Neuron (in vitro differentiated cells): ENCODE data around the gene BMP4.

Experiments used
- H2AFZ ChIP-seq: one replicate; pipeline ENCODE4 v1.6.1; 2013; ENCODE audit warnings: low read depth, mild to moderate bottlenecking, inconsistent platforms, low read length, moderate library complexity
- H3K27me3 ChIP-seq: one replicate; pipeline ENCODE4 v1.6.1; 2013; ENCODE audit warnings: low read length; ENCODE audit not compliant: insufficient read depth
- H3K36me3 ChIP-seq: one replicate; pipeline ENCODE4 v1.6.1; 2013; ENCODE audit warnings: low read length; ENCODE audit not compliant: insufficient read depth
- H3K4me1 ChIP-seq: one replicate; pipeline ENCODE4 v1.6.1; 2013; ENCODE audit warnings: low read length; ENCODE audit not compliant: insufficient read depth
- H3K4me3 ChIP-seq: 2 replicates; pipeline ENCODE4 v1.5.1; 2013; ENCODE audit warnings: mild to moderate bottlenecking, low read length, moderate library complexity
- H3K9me3 ChIP-seq: one replicate; pipeline ENCODE4 v1.6.1; 2013; ENCODE audit warnings: low read length

BMP4 gene

GRCh38 chr14:53979747-53980642 is 23.4 kb upstream of the BMP4 start:
- peaks cover 8% of the 10 kb centered on the region for H3K4me1 ChIP-seq
- no peak overlapping the region for H3K4me3 ChIP-seq
- H3K36me3 ChIP-seq, result no peaks in the 10 kb centered on the region
- H3K9me3 ChIP-seq, result no peaks in the 10 kb centered on the region
- no peak overlapping the region for H2AFZ ChIP-seq
- H3K27me3 ChIP-seq, result no peaks in the 10 kb centered on the region

- H3K36me3 ChIP-seq, result no peaks in the 10 kb centered on the region
- H3K9me3 ChIP-seq, result no peaks in the 10 kb centered on the region
- no peaks in the 10 kb centered on the region for H3K27me3 ChIP-seq
- H3K4me3 ChIP-seq, result no peak overlapping the region
- peaks cover 8% of the 10 kb centered on the region for H3K4me1 ChIP-seq
- no peak overlapping the region for H2AFZ ChIP-seq
These were observed 22.6 kb upstream of the BMP4 start for GRCh38 chr14:53979113-53979681.

GRCh38 chr14:53978194-53978593 is 21.6 kb upstream of the BMP4 start:
- H2AFZ ChIP-seq, result no peak overlapping the region
- H3K36me3 ChIP-seq, result no peaks in the 10 kb centered on the region
- no peak overlapping the region for H3K4me3 ChIP-seq
- H3K4me1 ChIP-seq, result peaks cover 8% of the 10 kb centered on the region
- H3K27me3 ChIP-seq, result no peaks in the 10 kb centered on the region
- no peaks in the 10 kb centered on the region for H3K9me3 ChIP-seq

- H3K36me3 ChIP-seq, result no peaks in the 10 kb centered on the region
- H3K4me3 ChIP-seq, result no peak overlapping the region
- no peak overlapping the region for H2AFZ ChIP-seq
- H3K4me1 ChIP-seq, result peaks cover 8% of the 10 kb centered on the region
- no peaks in the 10 kb centered on the region for H3K27me3 ChIP-seq
- H3K9me3 ChIP-seq, result no peaks in the 10 kb centered on the region
These were observed 18.8 kb upstream of the BMP4 start for GRCh38 chr14:53975444-53975843.

GRCh38 chr14:53971521-53971920 is 14.9 kb upstream of the BMP4 start:
- H3K4me1 ChIP-seq, result no peaks in the 10 kb centered on the region
- no peaks in the 10 kb centered on the region for H3K36me3 ChIP-seq
- no peaks in the 10 kb centered on the region for H3K9me3 ChIP-seq
- no peak overlapping the region for H3K4me3 ChIP-seq
- H3K27me3 ChIP-seq, result no peaks in the 10 kb centered on the region
- H2AFZ ChIP-seq, result no peak overlapping the region

GRCh38 chr14:53969326-53969725 is 12.7 kb upstream of the BMP4 start:
- Histone ChIP-seq H3K4me3 (no peak overlapping the region), H3K36me3 (no peaks in the 10 kb centered on the region), H2AFZ (no peak overlapping the region), H3K4me1 (no peaks in the 10 kb centered on the region), H3K9me3 (no peaks in the 10 kb centered on the region), H3K27me3 (peaks cover 20% of the 10 kb centered on the region)

GRCh38 chr14:53968726-53969125 is 12.1 kb upstream of the BMP4 start:
- Histone ChIP-seq H3K9me3 (no peaks in the 10 kb centered on the region), H3K27me3 (peaks cover 26% of the 10 kb centered on the region), H3K4me1 (no peaks in the 10 kb centered on the region), H3K4me3 (no peak overlapping the region), H2AFZ (no peak overlapping the region), H3K36me3 (no peaks in the 10 kb centered on the region)

- Histone ChIP-seq H3K36me3 (no peaks in the 10 kb centered on the region), H3K4me1 (no peaks in the 10 kb centered on the region), H2AFZ (no peak overlapping the region), H3K27me3 (peaks cover 38% of the 10 kb centered on the region), H3K9me3 (no peaks in the 10 kb centered on the region), H3K4me3 (no peak overlapping the region)
These were observed 11.0 kb upstream of the BMP4 start for GRCh38 chr14:53967606-53968005.

GRCh38 chr14:53964249-53964648 is 7.6 kb upstream of the BMP4 start:
- Histone ChIP-seq H2AFZ (no peak overlapping the region), H3K4me1 (no peaks in the 10 kb centered on the region), H3K9me3 (no peaks in the 10 kb centered on the region), H3K4me3 (no peak overlapping the region), H3K27me3 (peaks cover 58% of the 10 kb centered on the region), H3K36me3 (no peaks in the 10 kb centered on the region)

- no peak overlapping the region for H3K4me3 ChIP-seq
- no peaks in the 10 kb centered on the region for H3K4me1 ChIP-seq
- H3K27me3 ChIP-seq, result peaks cover 64% of the 10 kb centered on the region
- no peaks in the 10 kb centered on the region for H3K36me3 ChIP-seq
- no peak overlapping the region for H2AFZ ChIP-seq
- H3K9me3 ChIP-seq, result no peaks in the 10 kb centered on the region
These were observed 6.9 kb upstream of the BMP4 start for GRCh38 chr14:53963320-53964227.

GRCh38 chr14:53962953-53963319 is 6.3 kb upstream of the BMP4 start:
- Histone ChIP-seq H3K27me3 (peaks cover 69% of the 10 kb centered on the region), H3K9me3 (no peaks in the 10 kb centered on the region), H2AFZ (no peak overlapping the region), H3K4me3 (no peak overlapping the region), H3K4me1 (no peaks in the 10 kb centered on the region), H3K36me3 (no peaks in the 10 kb centered on the region)

GRCh38 chr14:53958628-53959027 is 2.0 kb upstream of the BMP4 start:
- Histone ChIP-seq H3K4me1 (peaks cover 14% of the 10 kb centered on the region), H3K9me3 (no peaks in the 10 kb centered on the region), H3K4me3 (no peak overlapping the region), H3K27me3 (peaks cover 83% of the 10 kb centered on the region), H3K36me3 (no peaks in the 10 kb centered on the region), H2AFZ (no peak overlapping the region)

GRCh38 chr14:53957739-53958138 is 1.1 kb upstream of the BMP4 start:
- Histone ChIP-seq H3K36me3 (no peaks in the 10 kb centered on the region), H3K4me3 (no peak overlapping the region), H3K4me1 (peaks cover 17% of the 10 kb centered on the region), H2AFZ (no peak overlapping the region), H3K9me3 (no peaks in the 10 kb centered on the region), H3K27me3 (peaks cover 78% of the 10 kb centered on the region)
